Stimulated activated naive CD8-positive, alpha-beta T cell treated with anti-CD3 and anti-CD28 coated beads, Interleukin-15, Interleukin-2, amounts not matched to agents 100 U/mL and 50 U/mL, for 24 hours (primary cell): Measurements from ENCODE around the gene ACTA2.

Experiments
- ATAC-seq: fragments of 150-1000 bp; cut with Tn5 transposase; one replicate; pipeline ENCODE4 v1.10.0; 2021
- DNase-seq: peaks from one replicate; pipeline ENCODE4 v3.0.0; 2021

ACTA2 gene

DNA sequence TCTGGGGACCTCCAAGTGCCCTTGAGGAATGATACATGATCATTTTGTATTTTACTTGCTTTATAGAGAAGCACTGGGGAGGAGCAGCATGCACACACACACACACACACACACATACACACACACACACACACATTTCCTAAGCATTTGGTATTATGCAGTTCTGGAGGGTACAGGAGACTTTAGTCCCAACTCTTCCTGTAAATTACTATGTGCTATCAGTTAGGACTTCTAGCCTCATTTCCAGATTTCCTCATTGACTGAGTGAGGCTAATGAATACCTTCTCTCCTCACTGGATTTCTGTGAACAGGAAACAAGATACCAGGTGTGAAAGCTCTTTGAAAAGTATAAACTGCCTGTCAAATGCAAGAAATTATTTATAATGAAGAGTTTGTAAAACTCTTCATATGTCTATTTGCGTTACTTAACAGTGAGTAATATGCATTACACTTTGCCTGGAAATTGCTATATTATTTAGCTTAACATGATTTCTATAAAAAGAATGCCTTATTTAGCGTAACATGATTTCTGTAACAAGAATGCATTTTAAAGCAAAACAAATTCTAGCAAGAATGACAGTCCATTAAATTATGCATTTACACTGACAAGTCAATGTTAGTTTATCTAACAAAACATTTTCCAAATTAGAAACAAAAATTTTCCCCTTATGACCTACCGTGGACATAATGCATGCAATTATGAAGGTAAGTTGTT lies 34.2 kb downstream of the ACTA2 start:
- DNase-seq (no peak), ATAC-seq (no peak)

- ATAC-seq (no peak), DNase-seq (no peak)
Observed at GRCh38 chr10:88916986-88917385, 35.6 kb downstream of the ACTA2 start.

DNA sequence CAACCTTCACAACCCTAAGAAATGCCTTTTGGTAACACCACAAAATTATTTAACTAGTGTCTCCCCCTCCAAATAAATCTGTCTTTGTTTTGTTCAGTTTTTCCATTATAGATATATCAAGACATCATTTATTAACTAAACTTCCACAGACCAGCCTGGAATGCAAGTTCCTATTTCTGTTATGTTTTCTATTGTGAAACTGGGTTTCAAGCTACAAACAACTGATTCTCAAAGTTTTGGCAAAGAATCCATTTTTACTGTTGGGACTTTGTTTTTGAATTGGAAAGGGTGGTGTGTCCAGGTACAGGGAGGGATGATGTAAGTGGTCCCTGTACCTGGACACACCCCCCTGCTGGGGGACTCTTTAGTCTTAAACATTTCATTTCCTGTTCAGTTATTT lies 36.3 kb downstream of the ACTA2 start:
- ATAC-seq, result no peak
- no peak for DNase-seq

DNA sequence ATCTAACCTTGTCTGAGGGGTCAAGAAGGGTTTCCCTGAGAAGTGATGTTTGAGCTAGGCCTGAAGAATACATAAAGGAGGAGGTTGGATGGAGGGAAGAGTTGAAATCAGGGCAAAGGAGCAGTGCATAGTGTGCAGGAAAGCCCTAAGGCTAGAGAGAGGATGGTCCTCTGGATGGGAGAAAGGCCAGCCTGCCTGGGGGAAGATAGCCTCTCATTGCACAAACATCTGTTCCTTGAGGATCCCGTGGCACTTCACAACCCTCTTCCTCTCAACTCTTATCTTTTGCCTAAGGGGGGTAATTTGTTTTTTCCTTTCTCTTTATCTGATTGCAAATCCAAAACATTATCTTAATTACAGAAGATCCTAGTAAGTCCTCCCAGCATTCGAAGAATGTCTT lies 36.8 kb downstream of the ACTA2 start:
- no peak for ATAC-seq
- no peak for DNase-seq

DNA sequence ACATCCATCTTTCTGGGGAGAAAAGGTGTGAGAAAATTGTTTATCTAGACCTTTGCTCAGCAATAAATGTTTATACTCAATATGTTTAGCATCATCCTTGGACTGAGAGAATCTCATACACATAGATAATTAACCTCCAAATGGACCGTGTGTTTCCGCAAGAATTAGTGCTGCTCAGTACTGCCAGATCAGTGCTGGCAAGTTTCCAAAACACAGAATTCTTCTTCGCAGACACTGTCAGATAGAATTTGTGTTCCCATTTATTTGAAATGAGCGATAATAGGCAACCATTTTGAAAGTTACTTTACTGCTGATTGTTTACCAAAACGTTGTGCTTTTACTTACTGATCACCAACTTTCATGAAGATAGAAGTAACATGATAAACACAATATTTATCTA lies 38.8 kb downstream of the ACTA2 start:
- ATAC-seq (no peak), DNase-seq (no peak)

- ATAC-seq (no peak), DNase-seq (no peak)
Observed at GRCh38 chr10:88913127-88913526, 39.4 kb downstream of the ACTA2 start.

DNA sequence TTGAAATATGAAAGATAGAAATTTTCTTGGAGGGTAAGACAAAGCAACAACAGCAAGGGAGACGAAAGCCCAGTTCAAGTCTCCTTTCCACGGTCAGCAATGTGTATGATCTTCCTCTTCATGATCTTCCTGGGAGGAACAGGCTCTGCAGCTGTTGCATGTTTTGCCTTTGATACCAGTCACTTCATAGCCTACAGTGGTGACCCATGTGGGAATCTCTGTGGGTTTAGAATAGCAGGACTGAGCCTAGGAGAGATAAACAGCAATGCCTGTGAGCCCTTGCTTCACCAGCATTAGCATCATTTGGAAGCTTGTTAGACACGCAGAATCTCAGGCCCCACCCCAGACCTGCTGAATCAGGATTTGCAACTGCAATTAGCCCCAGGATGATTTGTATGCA lies 40.7 kb downstream of the ACTA2 start:
- no peak for DNase-seq
- no peak for ATAC-seq

GRCh38 chr10:88911116-88911515 lies 41.5 kb downstream of the ACTA2 start:
- DNase-seq (no peak), ATAC-seq (no peak)

DNA sequence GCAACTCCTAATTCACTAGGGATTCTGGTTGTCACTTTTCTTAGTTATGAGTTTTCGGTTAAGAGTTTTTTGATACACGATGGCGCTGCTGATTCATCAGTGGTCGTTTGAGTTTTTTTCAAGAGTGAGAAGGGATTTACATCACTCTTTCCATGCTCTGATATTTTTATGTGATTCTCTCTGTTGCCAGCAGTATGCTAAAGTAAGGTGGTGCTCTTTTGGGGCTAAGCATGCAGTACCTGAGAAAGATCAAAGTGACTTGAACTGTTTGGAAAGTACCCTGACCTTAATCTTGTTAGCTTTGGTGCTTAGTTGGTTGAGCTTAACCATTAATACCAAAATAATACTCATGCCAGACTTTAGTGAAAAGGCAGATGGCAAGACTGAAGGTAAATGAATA lies 44.4 kb downstream of the ACTA2 start:
- DNase-seq (no peak), ATAC-seq (peak; percentile 96)

DNA sequence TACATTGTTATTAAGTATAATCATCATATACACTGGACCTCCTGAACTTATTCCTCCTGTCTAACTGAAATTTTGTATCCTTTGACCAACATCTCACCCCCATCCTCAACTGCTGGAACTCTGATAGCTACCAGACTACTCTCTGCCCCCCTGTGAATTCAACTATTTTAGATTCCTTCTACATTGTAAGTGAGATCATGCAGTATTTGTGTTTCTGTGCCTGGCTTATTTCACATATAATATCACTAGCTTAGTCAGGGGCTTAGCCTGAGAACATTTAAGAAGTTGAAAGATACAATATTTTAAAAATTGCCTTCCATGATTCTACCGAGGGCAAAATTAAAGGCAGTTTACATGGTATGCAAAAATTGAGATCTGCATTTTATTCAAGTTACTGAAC lies 45.7 kb downstream of the ACTA2 start:
- ATAC-seq (no peak), DNase-seq (no peak)

DNA sequence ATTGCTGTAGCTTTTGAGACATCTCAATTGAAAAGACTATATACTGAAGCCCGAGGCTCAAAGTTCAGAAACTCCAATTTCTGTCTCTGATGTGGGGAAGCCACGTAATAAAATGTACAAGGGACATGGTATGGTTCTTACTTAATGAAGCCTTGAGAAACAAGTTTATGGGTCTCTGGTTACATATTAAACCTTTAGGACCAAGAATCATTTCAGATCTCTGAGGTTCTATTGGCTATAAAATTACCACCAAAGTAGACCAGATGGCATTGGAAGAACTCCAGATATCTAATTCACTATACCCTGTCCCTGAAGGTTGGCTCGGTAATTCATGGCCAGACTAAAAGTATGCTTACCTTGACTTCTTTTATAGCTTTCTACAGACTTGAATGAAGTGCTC lies 48.9 kb downstream of the ACTA2 start:
- DNase-seq, result no peak
- ATAC-seq, result no peak

- ATAC-seq, result peak; percentile 6
- no peak for DNase-seq
Observed at GRCh38 chr10:88901984-88902789, 50.4 kb downstream of the ACTA2 start.

DNA sequence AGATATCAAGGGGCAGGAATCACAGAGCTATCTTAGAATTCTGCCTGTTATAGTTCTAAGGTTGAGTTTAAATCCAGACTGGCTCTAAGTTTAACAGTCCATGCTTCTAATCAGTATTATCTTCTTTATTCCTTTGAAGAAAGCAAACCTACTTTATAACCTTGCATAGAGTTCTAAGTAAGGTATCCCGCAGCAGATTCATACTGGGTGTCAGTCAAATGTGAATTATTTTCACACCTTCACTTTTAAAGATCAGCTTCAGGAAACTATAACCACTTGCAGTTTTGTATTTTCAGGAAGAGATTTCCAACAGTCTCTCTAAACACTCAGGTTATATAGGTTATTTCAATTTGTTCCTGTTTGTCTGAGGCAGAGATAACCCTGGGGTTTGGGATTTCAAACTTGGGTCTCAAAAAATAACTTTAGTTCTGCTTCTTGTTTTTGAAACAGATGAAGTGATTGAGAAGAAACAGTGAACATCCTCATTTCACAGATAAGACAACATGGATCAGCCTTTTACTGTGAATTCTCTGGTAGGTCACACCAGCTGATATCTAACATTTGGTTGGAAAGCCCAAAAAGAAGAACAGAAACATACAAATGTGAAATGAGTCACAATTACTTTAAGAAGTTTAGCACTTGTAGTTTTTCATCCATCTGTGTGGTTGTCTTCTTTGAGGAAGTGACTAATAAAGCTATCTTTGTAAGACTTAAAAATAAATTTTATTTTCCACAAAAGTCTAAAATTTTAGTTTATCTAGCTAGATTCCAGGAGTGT lies 51.2 kb downstream of the ACTA2 start:
- ATAC-seq (peak; percentile 53), DNase-seq (no peak)

DNA sequence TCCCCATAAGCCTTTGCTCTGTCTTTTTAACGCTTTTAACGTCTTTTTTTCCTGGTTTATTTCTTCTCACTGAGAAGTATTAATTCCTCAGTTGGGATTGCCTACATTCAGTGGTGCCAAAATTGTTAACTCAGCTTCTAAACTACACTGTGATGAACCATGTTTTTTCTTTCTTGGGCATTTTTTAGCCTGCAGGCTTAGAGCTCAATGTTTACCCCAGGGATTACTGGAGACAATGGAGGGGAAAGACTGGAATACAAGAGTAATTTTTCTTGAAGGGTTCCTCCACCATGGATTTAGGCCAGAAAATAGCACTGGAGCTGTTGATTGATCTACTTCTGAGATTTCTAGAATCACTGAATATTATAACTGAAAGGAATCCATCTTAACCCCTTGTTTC lies 52.7 kb downstream of the ACTA2 start:
- no peak for DNase-seq

GRCh38 chr10:88898727-88899126 lies 53.8 kb downstream of the ACTA2 start:
- ATAC-seq (no peak), DNase-seq (no peak)

More for the DNA sequence above, 52.7 kb downstream of the ACTA2 start:
- no peak for ATAC-seq

GRCh38 chr10:88896994-88897853 lies 55.3 kb downstream of the ACTA2 start:
- ATAC-seq, result peak; percentile 84
- peak; percentile 40 for DNase-seq

DNA sequence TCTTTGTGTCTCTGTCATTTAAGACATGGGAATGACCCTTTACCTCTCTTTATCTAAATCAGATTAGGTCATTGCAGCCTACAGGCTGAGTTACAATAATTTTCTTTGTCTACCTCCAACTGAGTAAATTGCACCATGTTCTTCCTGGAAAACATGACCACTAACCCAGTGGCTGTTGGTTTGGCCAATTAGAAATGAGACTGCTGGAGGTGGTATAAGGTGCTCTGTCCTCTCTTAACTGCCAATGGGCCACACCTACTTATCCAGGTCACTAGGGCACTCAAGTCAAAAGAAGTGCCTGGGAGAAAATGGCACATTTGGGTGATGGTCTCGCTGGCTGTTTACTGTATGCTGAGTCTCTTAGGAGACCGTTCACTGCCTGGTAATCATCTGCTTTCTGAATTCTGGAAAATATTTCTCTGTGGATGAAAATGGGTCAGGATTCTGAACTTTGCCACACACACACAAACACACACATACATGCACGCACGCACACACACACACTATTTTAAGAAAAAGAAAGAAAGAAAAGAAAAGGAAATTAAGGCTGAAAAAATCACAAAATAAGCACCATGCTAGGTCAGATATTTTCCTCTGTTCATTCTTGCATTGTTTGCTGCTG lies 56.1 kb downstream of the ACTA2 start:
- ATAC-seq (peak; percentile 5), DNase-seq (no peak)

DNA sequence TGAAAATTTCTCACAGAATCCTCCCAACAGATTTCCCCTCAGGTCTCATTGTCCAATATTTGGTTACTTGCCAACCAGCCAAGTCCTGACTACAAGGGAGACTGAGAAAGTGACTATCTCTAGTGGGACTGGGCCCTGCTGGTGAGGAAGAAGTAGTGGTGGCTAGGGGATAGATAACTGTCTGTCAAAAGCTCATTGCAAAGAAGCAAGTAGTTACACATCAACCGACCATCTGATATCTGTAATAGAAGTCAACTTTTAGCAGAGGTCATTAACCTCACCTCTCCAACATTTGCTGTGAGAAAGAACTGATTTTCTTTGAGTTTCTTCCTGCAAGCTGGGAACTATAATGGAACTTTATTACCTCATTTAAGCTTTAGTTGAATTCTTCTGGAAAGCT lies 57.3 kb downstream of the ACTA2 start:
- no peak for ATAC-seq
- no peak for DNase-seq

- DNase-seq, result no peak
- no peak for ATAC-seq
Observed at GRCh38 chr10:88893611-88894010, 59.0 kb downstream of the ACTA2 start.

DNA sequence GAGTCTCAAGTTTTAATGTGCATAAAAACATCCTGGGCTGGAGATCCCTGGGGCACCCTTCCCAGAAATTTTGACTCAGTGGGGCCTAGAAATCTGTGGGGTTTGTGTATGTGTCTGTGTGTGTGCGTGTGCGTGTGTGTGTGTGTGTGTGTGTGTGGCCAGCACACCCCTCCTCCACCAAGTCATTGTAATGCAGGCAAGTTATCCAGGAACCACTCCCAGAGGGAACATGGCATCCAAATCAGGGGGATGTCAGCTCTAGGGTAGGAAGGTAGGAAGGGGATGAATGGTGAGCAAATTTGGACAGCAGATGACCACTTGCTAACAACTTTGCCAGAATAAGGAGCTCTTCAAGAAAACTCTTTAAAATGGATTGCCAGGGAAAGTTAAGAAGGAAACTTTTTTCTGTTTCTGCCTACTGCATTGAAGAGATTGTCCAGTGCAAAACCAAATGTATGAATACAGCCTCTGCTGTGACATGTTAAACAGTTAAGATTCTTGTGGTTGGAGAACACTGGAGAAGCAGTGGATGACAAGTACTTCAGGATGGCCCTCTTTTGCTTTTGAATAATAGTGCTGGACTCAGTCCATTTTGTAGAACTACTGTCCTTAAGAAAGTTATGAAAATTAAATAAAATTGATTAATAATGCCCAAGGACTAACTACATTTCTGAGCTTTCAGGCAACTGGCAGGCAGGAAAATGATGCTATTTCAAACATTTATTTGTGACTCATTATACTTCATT lies 60.2 kb downstream of the ACTA2 start:
- ATAC-seq (no peak), DNase-seq (no peak)
